SK-N-MC (cell line): ENCODE measurements around the gene KAZN.

ENCODE experiments used
- DNase-seq: peaks from one replicate; pipeline ENCODE4 v3.0.0-alpha.2; 2011; ENCODE audit warnings: low read depth, low spot score
- H3K27ac ChIP-seq: fragments of 200-600 bp; sonication (generic); 2 replicates; pipeline ENCODE4 v1.5.1; 2016; ENCODE audit warnings: mixed run types
- H3K36me3 ChIP-seq: fragments of 200-600 bp; sonication (generic); 2 replicates; pipeline ENCODE4 v1.6.1; 2017; ENCODE audit warnings: antibody characterized with exemption, low read length, mixed read lengths; ENCODE audit not compliant: insufficient read depth
- H3K4me3 ChIP-seq: fragments of 200-600 bp; sonication (generic); 2 replicates; pipeline ENCODE4 v1.5.1; 2016
- H3K9ac ChIP-seq: fragments of 200-600 bp; sonication (generic); 2 replicates; pipeline ENCODE4 v1.8.0; 2017; ENCODE audit warnings: mixed run types, mixed read lengths; ENCODE audit not compliant: insufficient read length
- H3K9me3 ChIP-seq: fragments of 200-600 bp; sonication (generic); 2 replicates; pipeline ENCODE4 v1.6.1; 2017; ENCODE audit warnings: low read depth, mild to moderate bottlenecking, antibody characterized with exemption, low read length, moderate library complexity, mixed read lengths
- EZH2 ChIP-seq: fragments of 200-600 bp; sonication (generic); IDR thresholded peaks from one replicate; pipeline ENCODE4 v1.6.1; 2017; ENCODE audit warnings: antibody characterized with exemption
- FOXP2 ChIP-seq: optimal IDR thresholded peaks from 2 replicates; pipeline ENCODE3; 2011; ENCODE audit warnings: mild to moderate bottlenecking, moderate library complexity; ENCODE audit not compliant: insufficient read depth; ENCODE audit errors: extremely low read length, control extremely low read depth
- POLR2AphosphoS5 ChIP-seq: IDR thresholded peaks from 2 replicates; pipeline ENCODE4 v1.6.1; 2012; ENCODE audit warnings: mild to moderate bottlenecking, low read depth, low read length, borderline replicate concordance

KAZN gene

GRCh38 chr1:14919289-14919688, 320.8 kb downstream of the KAZN start:
- no peaks in the 10 kb centered on the region for H3K9me3 ChIP-seq
- H3K36me3 ChIP-seq = no peaks in the 10 kb centered on the region
- no peak overlapping the region for H3K27ac ChIP-seq
- DNase-seq = no peak
- H3K9ac ChIP-seq = no peak overlapping the region
- H3K4me3 ChIP-seq = no peak overlapping the region
- TF ChIP-seq EZH2 = no peak
- no peak for TF ChIP-seq POLR2AphosphoS5
- no peak for TF ChIP-seq FOXP2

DNA sequence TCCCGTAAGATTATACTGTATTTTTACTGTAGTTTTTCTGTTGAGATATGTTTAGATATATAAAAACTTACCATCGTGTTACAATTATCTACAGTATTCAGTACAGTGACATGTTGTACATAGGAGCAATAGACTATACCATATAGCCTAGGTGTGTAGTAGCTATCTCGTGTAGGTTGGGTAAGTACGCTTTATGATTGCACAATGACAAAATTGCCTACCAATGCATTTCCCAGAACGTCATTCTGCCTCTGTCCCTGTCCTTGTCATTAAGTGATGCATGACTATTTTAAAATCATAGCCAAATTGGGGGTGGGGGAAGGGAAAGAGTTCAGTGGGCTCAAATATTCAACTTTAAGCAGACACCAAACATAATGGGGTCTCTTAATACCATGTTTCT, 321.3 kb downstream of the KAZN start:
- Histone ChIP-seq H3K36me3 (no peaks in the 10 kb centered on the region), H3K4me3 (no peak overlapping the region), H3K9ac (no peak overlapping the region), H3K9me3 (no peaks in the 10 kb centered on the region), H3K27ac (no peak overlapping the region)
- DNase-seq = no peak
- no peak for TF ChIP-seq POLR2AphosphoS5
- no peak for TF ChIP-seq EZH2
- TF ChIP-seq FOXP2 = no peak

DNA sequence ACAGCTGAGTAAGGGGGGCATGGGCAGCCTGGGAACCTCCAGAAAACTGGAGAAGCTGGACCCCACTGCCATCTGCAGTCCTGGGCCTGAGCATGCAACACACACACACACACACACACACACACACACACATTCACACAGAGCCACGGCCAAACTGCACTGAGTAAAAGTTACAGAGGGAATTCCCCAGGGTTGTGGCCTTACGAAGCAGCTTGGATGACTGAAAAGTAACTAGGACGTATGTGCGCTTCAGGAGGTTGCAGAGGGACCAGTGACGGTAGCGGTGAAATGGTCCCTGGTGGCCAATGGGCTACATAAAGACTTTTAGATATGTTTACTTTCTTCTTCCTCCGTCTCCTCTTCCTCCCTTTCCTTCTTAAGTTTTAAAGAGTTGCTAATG, 322.6 kb downstream of the KAZN start:
- no peaks in the 10 kb centered on the region for H3K36me3 ChIP-seq
- H3K27ac ChIP-seq = no peak overlapping the region
- H3K4me3 ChIP-seq = no peak overlapping the region
- no peak for TF ChIP-seq FOXP2
- H3K9me3 ChIP-seq = no peaks in the 10 kb centered on the region
- no peak overlapping the region for H3K9ac ChIP-seq
- no peak for DNase-seq

DNA sequence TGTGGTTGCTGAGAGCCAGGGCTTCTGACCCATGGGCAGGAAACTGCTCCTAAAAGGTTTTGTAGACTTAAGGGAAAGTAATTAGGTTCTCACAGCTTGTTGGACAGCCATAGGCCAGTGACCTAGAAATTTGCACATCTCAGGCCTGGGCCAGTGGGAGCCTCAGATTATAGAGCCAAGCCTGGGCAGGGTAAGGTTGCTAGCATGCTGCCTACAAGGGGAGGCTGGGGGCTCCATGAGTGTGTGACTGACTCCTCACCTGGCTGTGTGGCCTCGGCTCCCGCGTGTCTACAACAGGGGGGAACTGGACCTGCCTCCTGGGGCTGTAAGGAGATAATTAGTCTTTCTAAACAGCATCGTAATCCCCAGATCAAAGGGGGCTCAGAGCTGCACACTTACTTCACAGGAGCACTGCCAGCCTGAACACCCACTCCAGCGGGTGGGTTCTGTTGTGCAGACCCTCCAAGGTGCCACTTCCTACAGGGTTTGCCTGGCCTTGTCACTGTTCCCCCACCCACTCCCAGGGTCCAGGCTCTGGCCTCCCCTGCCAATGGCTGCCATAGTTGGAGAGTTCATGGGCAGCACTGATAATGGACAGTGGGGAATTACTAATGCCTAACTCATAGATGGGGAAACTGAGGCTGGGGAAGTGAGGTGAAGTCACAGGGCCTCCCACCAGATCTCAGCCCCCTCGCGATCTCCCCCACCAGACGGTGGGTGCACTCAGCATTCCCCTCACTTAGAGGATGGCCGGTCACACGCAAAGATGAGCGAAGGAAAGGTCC, 324.6 kb downstream of the KAZN start:
- peak overlapping the region; percentile 58 for H3K4me3 ChIP-seq
- DNase-seq = no peak
- no peaks in the 10 kb centered on the region for H3K36me3 ChIP-seq
- TF ChIP-seq POLR2AphosphoS5 = no peak
- no peak for TF ChIP-seq EZH2
- no peak for TF ChIP-seq FOXP2
- H3K9ac ChIP-seq = no peak overlapping the region
- no peak overlapping the region for H3K27ac ChIP-seq
- no peaks in the 10 kb centered on the region for H3K9me3 ChIP-seq

DNA sequence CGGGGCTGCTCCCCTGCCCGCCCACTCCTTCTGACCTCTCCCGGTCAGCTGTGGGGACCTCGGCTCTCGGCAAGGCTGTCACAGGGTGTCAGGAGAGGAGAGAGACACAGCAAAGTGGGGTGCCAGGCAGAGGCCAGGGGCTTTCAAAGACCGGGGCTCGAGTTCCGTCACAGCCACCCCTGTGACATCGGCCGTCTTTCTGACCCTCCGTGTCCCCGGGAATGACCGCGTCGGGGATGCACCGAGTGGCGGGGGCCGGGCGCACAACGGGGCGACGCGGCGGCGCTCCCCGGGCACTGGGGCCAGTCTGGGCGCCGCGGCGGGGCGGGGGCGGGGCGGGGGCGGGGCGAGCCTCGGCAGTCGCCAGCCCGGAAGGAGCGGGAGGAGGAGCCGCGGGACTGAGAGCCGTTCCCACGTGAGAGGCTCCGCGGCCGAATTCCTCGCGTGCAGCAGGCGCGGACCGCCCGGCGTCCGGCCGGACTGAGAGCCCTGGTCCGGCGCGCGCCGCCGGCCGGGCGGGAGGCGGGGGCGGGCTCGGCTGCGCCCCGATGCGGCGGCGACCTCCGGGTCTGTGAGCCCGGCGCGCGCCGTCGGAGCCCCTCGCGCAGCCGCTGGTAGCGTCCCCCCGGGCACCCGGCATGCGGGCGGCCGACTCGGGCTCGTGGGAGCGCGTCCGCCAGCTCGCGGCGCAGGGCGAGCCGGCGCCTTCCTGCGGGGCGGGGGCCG, 325.4 kb downstream of the KAZN start:
- no peak overlapping the region for H3K9ac ChIP-seq
- no peak for DNase-seq

DNA sequence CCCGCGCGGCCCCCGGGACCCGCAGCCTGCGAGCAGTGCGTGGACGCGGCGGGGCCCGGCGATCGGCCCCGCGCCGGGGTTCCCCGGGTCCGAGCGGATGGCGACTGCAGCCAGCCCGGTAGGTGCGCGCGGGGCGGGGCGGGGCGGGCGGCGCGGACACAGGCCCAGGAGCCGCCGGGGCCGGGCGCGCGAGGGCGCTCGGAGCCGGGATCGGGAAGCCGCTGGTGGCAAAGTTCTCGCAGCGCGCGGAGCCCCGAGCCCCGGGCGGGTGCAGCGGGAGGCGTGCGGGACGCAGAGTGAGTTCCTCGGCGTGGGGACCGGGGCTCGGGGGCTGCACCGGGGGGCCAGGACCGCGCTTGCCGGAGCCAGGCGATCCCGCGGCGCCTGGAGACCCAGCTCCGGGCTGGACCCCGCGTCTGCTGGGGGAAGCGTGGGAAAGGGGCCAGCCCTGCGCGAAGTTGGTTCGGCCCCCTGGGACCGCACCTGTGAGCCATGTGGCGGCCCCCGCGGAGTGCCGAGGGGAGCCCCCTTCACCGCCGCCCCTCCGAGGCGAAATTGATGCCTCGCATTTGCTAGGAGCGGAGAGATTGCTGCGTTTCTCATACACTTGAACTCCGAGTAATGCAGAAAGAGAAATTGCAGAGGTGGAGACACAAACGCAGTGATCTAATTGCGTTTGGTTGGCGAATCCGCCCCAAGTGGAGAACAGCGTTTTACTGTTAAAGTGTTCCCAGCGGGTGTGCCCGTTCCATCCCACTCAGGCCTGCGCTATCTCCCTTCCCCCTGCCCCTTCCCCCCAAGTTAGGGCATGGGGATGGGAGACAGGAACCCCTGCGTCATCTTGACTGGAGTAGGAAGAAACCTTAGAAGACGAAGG, 326.2 kb downstream of the KAZN start:
- TF ChIP-seq FOXP2 (no peak), POLR2AphosphoS5 (no peak), EZH2 (no peak)
- H3K9ac ChIP-seq = no peak overlapping the region
- peak overlapping the region; percentile 77 for H3K4me3 ChIP-seq
- no peaks in the 10 kb centered on the region for H3K36me3 ChIP-seq
- DNase-seq = no peak
- no peak overlapping the region for H3K27ac ChIP-seq
- H3K9me3 ChIP-seq = no peaks in the 10 kb centered on the region

More for the DNA sequence above, 325.4 kb downstream of the KAZN start:
- no peaks in the 10 kb centered on the region for H3K36me3 ChIP-seq
- H3K4me3 ChIP-seq = peak overlapping the region; percentile 58
- TF ChIP-seq POLR2AphosphoS5 (no peak), FOXP2 (no peak), EZH2 (no peak)
- no peaks in the 10 kb centered on the region for H3K9me3 ChIP-seq
- H3K27ac ChIP-seq = no peak overlapping the region

DNA sequence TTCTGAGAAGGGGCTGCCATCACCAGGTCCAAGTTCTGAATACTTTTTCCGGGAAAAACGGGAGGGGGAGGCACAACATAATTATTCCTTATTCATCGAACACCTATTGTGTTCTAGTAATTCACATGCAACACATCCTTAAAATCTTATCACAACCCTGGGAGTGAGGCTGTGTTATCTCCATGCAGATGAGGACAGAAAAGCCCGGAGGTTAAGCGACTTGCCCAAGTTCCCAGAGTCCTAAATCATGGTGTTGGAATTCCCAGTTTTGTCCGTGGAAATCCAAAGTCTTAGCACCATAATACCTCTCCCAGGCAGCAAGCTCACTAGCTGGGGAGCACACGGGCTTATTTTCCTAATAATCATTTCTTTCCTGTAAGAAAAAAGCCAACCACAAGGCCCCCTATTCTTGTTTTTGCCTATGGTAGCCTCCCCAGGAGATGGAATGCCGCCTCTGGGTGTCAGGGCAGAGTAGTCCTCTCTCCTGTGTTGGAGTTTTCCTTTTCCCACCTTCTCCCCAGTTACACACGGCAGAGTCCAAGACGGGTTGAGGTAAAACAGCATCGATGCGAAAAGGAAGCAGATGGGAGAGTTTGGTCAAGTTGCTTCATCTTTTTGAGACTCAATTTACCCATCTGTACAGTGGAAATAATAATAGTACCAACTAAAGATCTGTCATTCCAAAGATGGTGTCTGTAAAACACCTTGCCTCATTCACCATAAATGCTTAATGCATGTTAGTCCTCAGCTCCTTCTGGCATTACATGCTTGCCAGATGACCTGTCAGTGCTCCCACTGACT, 327.1 kb downstream of the KAZN start:
- TF ChIP-seq FOXP2 = no peak
- no peak for TF ChIP-seq EZH2
- no peak for TF ChIP-seq POLR2AphosphoS5
- H3K9ac ChIP-seq = no peak overlapping the region
- DNase-seq = no peak
- no peaks in the 10 kb centered on the region for H3K36me3 ChIP-seq
- H3K9me3 ChIP-seq = no peaks in the 10 kb centered on the region
- peak overlapping the region; percentile 77 for H3K4me3 ChIP-seq
- H3K27ac ChIP-seq = no peak overlapping the region

- H3K9ac ChIP-seq = no peak overlapping the region
- DNase-seq = no peak
These were observed 327.7 kb downstream of the KAZN start for GRCh38 chr1:14926229-14926628.

More at GRCh38 chr1:14926229-14926628, 327.7 kb downstream of the KAZN start:
- TF ChIP-seq EZH2 = no peak
- no peak for TF ChIP-seq POLR2AphosphoS5
- TF ChIP-seq FOXP2 = no peak
- Histone ChIP-seq H3K36me3 (no peaks in the 10 kb centered on the region), H3K4me3 (no peak overlapping the region), H3K27ac (no peak overlapping the region), H3K9me3 (no peaks in the 10 kb centered on the region)
